Activated B cell treated with CpG ODN at 0.5 μM for 24 hours (primary cell): Measurements from ENCODE around the gene HTN1. TPM values are rescaled to one million over a fixed set of nuclear protein-coding genes. Genes with fewer than 3 reads are reported as not detected.
"Not testable (repeated sequence)": the region's sequence is repeated elsewhere in the genome, so short reads cannot be mapped to it uniquely, and the experiment has no call there.

ENCODE experiments used
- ATAC-seq: fragments of 200-7000 bp; cut with Tn5 transposase; one replicate; pipeline ENCODE4 v1.10.0; 2021; ENCODE audit warnings: low read depth, mild to moderate bottlenecking, moderate library complexity
- CTCF ChIA-PET: fragments of 350-600 bp; sonication (Branson Sonifier 250); formaldehyde crosslinking; loops from one replicate; lab custom pipeline; 2021; ENCODE audit warnings: antibody characterized with exemption; lab: Charles Lee
- POLR2A ChIA-PET: fragments of 350-600 bp; sonication (Branson Sonifier 250); formaldehyde crosslinking; loops from one replicate; lab custom pipeline; 2021; ENCODE audit warnings: antibody characterized with exemption; lab: Charles Lee
- DNase-seq: peaks from one replicate; pipeline ENCODE4 v3.0.0; 2022
- H3K27ac Mint-ChIP-seq: one replicate; pipeline ENCODE4 v1.8.0; 2020; ENCODE audit warnings: mixed read lengths
- H3K27me3 Mint-ChIP-seq: one replicate; pipeline ENCODE4 v1.8.0; 2021; ENCODE audit warnings: mixed read lengths
- H3K36me3 Mint-ChIP-seq: one replicate; pipeline ENCODE4 v1.8.0; 2021; ENCODE audit warnings: low read depth, mixed read lengths
- H3K4me1 Mint-ChIP-seq: one replicate; pipeline ENCODE4 v1.8.0; 2021; ENCODE audit warnings: mixed read lengths
- H3K4me3 Mint-ChIP-seq: one replicate; pipeline ENCODE4 v1.8.0; 2020; ENCODE audit warnings: mild to moderate bottlenecking, mixed read lengths
- H3K9me3 Mint-ChIP-seq: one replicate; pipeline ENCODE4 v1.8.0; 2020; ENCODE audit warnings: mixed read lengths
- intact Hi-C: fragments of 100-400 bp; cut with micrococcal nuclease; formaldehyde crosslinking; loops from one replicate; pipeline ENCODE4 v1.15.1; 2024
- total RNA-seq: library from RNA; stranded (reverse); gene quantifications from 2 replicates; pipeline ENCODE4 v1.2.3, GENCODE V29; 2022
- TF ChIP-seq, protein P1 (sequence below): fragments of 200-600 bp; IDR thresholded peaks from one replicate; pipeline ENCODE4 v1.8.0; 2022; ENCODE audit warnings: antibody characterized with exemption, mild to moderate bottlenecking

HTN1 gene
- total RNA-seq, 1 donor from 2014 or later, result not detected

- no peak for ATAC-seq
- H3K36me3 Mint-ChIP-seq, result no peaks in the 10 kb centered on the region
- intact Hi-C loops, result no loop called here
- CTCF ChIA-PET, result no interaction called here
- H3K4me3 Mint-ChIP-seq, result no peak overlapping the region
- DNase-seq, result no peak
- TF ChIP-seq, protein P1, sequence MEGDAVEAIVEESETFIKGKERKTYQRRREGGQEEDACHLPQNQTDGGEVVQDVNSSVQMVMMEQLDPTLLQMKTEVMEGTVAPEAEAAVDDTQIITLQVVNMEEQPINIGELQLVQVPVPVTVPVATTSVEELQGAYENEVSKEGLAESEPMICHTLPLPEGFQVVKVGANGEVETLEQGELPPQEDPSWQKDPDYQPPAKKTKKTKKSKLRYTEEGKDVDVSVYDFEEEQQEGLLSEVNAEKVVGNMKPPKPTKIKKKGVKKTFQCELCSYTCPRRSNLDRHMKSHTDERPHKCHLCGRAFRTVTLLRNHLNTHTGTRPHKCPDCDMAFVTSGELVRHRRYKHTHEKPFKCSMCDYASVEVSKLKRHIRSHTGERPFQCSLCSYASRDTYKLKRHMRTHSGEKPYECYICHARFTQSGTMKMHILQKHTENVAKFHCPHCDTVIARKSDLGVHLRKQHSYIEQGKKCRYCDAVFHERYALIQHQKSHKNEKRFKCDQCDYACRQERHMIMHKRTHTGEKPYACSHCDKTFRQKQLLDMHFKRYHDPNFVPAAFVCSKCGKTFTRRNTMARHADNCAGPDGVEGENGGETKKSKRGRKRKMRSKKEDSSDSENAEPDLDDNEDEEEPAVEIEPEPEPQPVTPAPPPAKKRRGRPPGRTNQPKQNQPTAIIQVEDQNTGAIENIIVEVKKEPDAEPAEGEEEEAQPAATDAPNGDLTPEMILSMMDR, result no peak
- no peaks in the 10 kb centered on the region for H3K9me3 Mint-ChIP-seq
- no peak overlapping the region for H3K27ac Mint-ChIP-seq
- no peaks in the 10 kb centered on the region for H3K27me3 Mint-ChIP-seq
- H3K4me1 Mint-ChIP-seq, result no peaks in the 10 kb centered on the region
- POLR2A ChIA-PET, result no interaction called here
Measured at GRCh38 chr4:70027011-70027410, 23.2 kb upstream of the HTN1 start.

- DNase-seq, ATAC-seq, intact Hi-C loops, H3K9me3 Mint-ChIP-seq, POLR2A ChIA-PET, CTCF ChIA-PET, H3K27ac Mint-ChIP-seq, H3K36me3 Mint-ChIP-seq, H3K4me1 Mint-ChIP-seq, H3K27me3 Mint-ChIP-seq, H3K4me3 Mint-ChIP-seq: not testable (repeated sequence)
Measured at GRCh38 chr4:70028159-70028558, 22.1 kb upstream of the HTN1 start, which contains the start of gene HTN3. HTN3 (plus strand) TSS chr4:70028459; CDS start chr4:70030741, 2,282 bp downstream.

DNA sequence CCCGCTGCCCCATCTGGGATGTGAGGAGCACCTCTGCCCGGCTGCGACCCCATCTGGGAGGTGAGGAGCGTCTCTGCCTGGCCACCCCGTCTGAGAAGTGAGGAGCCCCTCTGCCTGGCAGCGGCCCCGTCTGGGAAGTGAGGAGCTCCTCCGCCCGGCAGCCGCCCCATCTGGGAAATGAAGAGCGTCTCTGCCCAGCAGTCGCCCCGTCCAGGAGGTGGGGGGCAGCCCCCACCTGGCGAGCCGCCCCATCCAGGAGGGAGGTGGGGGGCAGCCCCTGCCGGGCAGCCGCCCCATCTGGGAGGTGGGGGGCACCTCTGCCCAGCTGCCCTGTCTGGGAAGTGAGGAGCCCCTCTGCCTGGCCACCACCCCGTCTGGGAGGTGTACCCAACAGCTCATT lies 12.7 kb upstream of the HTN1 start:
- not testable (repeated sequence) for H3K36me3 Mint-ChIP-seq
- H3K9me3 Mint-ChIP-seq, result peaks cover 10% of the 10 kb centered on the region

DNA sequence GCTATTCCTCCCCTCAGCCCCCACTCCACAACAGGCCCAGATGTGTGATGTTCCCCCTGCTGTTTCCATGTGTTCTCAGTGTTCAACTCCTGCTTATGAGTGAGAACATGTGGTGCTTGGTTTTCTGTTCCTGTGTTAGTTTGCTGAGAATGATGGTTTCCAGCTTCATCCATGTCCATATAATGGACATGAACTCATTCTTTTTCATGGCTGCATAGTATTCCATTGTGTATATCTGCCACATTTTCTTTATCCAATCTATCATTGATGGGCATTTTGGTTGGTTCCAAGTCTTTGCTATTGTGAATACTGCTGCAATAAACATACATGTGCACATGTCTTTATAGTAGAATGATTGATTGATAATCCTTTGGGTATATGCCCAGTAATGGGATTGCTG lies 10.3 kb upstream of the HTN1 start:
- H3K4me3 Mint-ChIP-seq, ATAC-seq, DNase-seq, H3K4me1 Mint-ChIP-seq, intact Hi-C loops, POLR2A ChIA-PET, H3K27me3 Mint-ChIP-seq, CTCF ChIA-PET, H3K36me3 Mint-ChIP-seq, H3K27ac Mint-ChIP-seq: not testable (repeated sequence)
- H3K9me3 Mint-ChIP-seq, result peaks cover 10% of the 10 kb centered on the region

More for the DNA sequence above, 12.7 kb upstream of the HTN1 start:
- H3K4me3 Mint-ChIP-seq, CTCF ChIA-PET, ATAC-seq, POLR2A ChIA-PET, H3K4me1 Mint-ChIP-seq, H3K27ac Mint-ChIP-seq, DNase-seq, intact Hi-C loops, H3K27me3 Mint-ChIP-seq: not testable (repeated sequence)

- Mint-ChIP-seq H3K4me3 (no peak overlapping the region), H3K9me3 (peaks cover 10% of the 10 kb centered on the region), H3K27ac (no peak overlapping the region), H3K36me3 (no peaks in the 10 kb centered on the region), H3K27me3 (no peaks in the 10 kb centered on the region), H3K4me1 (no peaks in the 10 kb centered on the region)
- intact Hi-C loops, result no loop called here
- POLR2A ChIA-PET, result no interaction called here
- DNase-seq, result no peak
- no peak for ATAC-seq
- TF ChIP-seq, protein P1, result no peak
- CTCF ChIA-PET, result no interaction called here
Measured at GRCh38 chr4:70041652-70042286, 8.5 kb upstream of the HTN1 start.

- H3K27me3 Mint-ChIP-seq, ATAC-seq, H3K9me3 Mint-ChIP-seq, intact Hi-C loops, CTCF ChIA-PET, H3K27ac Mint-ChIP-seq, H3K4me3 Mint-ChIP-seq, POLR2A ChIA-PET, DNase-seq, H3K4me1 Mint-ChIP-seq, H3K36me3 Mint-ChIP-seq: not testable (repeated sequence)
Measured at GRCh38 chr4:70056534-70056933, 6.3 kb downstream of the HTN1 start.

- TF ChIP-seq, protein P1, result no peak
- DNase-seq (no peak), ATAC-seq (no peak)
- intact Hi-C loops, result no loop called here
- Mint-ChIP-seq H3K4me3 (no peak overlapping the region), H3K27me3 (no peaks in the 10 kb centered on the region), H3K4me1 (no peaks in the 10 kb centered on the region), H3K9me3 (peaks cover 3% of the 10 kb centered on the region), H3K36me3 (no peaks in the 10 kb centered on the region), H3K27ac (no peak overlapping the region)
- ChIA-PET CTCF (no interaction called here), POLR2A (no interaction called here)
Measured at GRCh38 chr4:70057651-70058050, 7.4 kb downstream of the HTN1 start.
